B cell (primary cell): ENCODE results near the gene TNRC6B. TPM values are rescaled to one million over a fixed set of nuclear protein-coding genes. Genes with fewer than 3 reads are reported as not detected.

Source experiments
- ATAC-seq: fragments of 200-7000 bp; cut with Tn5 transposase; one replicate; pipeline ENCODE4 v1.10.0; 2021; ENCODE audit warnings: low read depth, mild to moderate bottlenecking, moderate number of reproducible peaks, moderate library complexity
- CTCF ChIA-PET: fragments of 350-600 bp; sonication (Branson Sonifier 250); formaldehyde crosslinking; loops from one replicate; lab custom pipeline; 2021; ENCODE audit warnings: antibody characterized with exemption, inconsistent platforms; lab: Charles Lee
- POLR2A ChIA-PET: fragments of 350-600 bp; sonication (Branson Sonifier 250); formaldehyde crosslinking; loops from one replicate; lab custom pipeline; 2021; ENCODE audit warnings: antibody characterized with exemption; lab: Charles Lee
- DNase-seq: peaks from one replicate; pipeline ENCODE4 v3.0.0; 2013
- H2AFZ ChIP-seq: 2 replicates; pipeline ENCODE4 v1.6.1; 2012; ENCODE audit warnings: mild to moderate bottlenecking, low read depth, low read length; ENCODE audit not compliant: insufficient read depth, poor library complexity, severe bottlenecking
- H3K27ac ChIP-seq, 2 donors: 1 replicate in 1 of 2; 2 replicates in 1 of 2; pipeline ENCODE4 v1.5.1; 2012 to 2013; ENCODE audit warnings: low read length in 2 of 2, mild to moderate bottlenecking in 2 of 2, moderate library complexity in 1 of 2
- H3K27me3 ChIP-seq, 4 experiments: fragments of 200-600 bp in 1 of 4; sonication (generic) in 1 of 4; replicated peaks in 1 of 4; 1 replicate in 2 of 4; 2 replicates in 2 of 4; pipeline versions ENCODE4 v1.6.1 to v1.7.0; 2013 to 2016; ENCODE audit warnings: low read length in 3 of 4, mild to moderate bottlenecking in 2 of 4, mixed read lengths in 1 of 4, moderate library complexity in 1 of 4; ENCODE audit not compliant: insufficient read depth in 4 of 4, control insufficient read depth in 3 of 4; ENCODE audit errors: control extremely low read depth in 1 of 4
- H3K36me3 ChIP-seq, 2 experiments: replicated peaks in 1 of 2; 1 replicate in 1 of 2; 2 replicates in 1 of 2; pipeline versions ENCODE4 v1.6.1 to v1.7.1; 2013; ENCODE audit warnings: low read length in 1 of 2; ENCODE audit not compliant: insufficient read depth in 2 of 2, control insufficient read depth in 1 of 2; ENCODE audit errors: control extremely low read depth in 1 of 2, extremely low read depth in 1 of 2
- H3K4me1 ChIP-seq, 2 donors: fragments of 200-600 bp in 1 of 2; sonication (generic) in 1 of 2; 1 replicate in 1 of 2; 2 replicates in 1 of 2; pipeline versions ENCODE4 v1.5.1 to v1.6.1; 2013 to 2017; ENCODE audit warnings: low read length in 2 of 2; ENCODE audit not compliant: control insufficient read depth in 2 of 2, insufficient read depth in 2 of 2
- H3K4me2 ChIP-seq: replicated peaks from 2 replicates; pipeline ENCODE3; 2012; ENCODE audit warnings: mild to moderate bottlenecking, low read depth, low read length; ENCODE audit not compliant: poor library complexity, severe bottlenecking
- H3K4me3 ChIP-seq, 5 experiments: fragments of 200-600 bp in 1 of 5; sonication (generic) in 1 of 5; 1 replicate in 3 of 5; 2 replicates in 2 of 5; pipeline versions ENCODE4 v1.5.1 to v1.7.0; 2011 to 2016; ENCODE audit warnings: low read length in 4 of 5, mild to moderate bottlenecking in 4 of 5, low read depth in 2 of 5, control low read depth in 1 of 5, moderate library complexity in 1 of 5; ENCODE audit not compliant: insufficient read depth in 1 of 5; ENCODE audit errors: control extremely low read depth in 1 of 5, extremely low read depth in 1 of 5
- H3K79me2 ChIP-seq: fragments of 200-600 bp; sonication (generic); one replicate; pipeline ENCODE4 v1.6.0; 2016; ENCODE audit warnings: low read length; ENCODE audit not compliant: control insufficient read depth, insufficient read depth
- H3K9ac ChIP-seq: fragments of 200-600 bp; sonication (generic); 2 replicates; pipeline ENCODE4 v1.6.1; 2017; ENCODE audit warnings: mild to moderate bottlenecking, low read length, moderate library complexity
- H3K9me3 ChIP-seq, 3 donors: one replicate each; pipeline versions ENCODE4 v1.6.1 to v1.7.1; 2013; ENCODE audit warnings: low read length in 2 of 3; ENCODE audit not compliant: control insufficient read depth in 2 of 3, insufficient read depth in 1 of 3; ENCODE audit errors: control extremely low read depth in 1 of 3
- H4K20me1 ChIP-seq: 2 replicates; pipeline ENCODE4 v1.6.0; 2012; ENCODE audit warnings: mild to moderate bottlenecking, low read length; ENCODE audit not compliant: insufficient read depth, control insufficient read depth, poor library complexity, severe bottlenecking
- H3K27ac Mint-ChIP-seq: one replicate; pipeline ENCODE4 v1.8.0; 2021; ENCODE audit warnings: mixed read lengths
- H3K27me3 Mint-ChIP-seq: one replicate; pipeline ENCODE4 v1.8.0; 2021; ENCODE audit warnings: mixed read lengths
- H3K4me1 Mint-ChIP-seq: one replicate; pipeline ENCODE4 v1.8.0; 2021; ENCODE audit warnings: mixed read lengths
- H3K4me3 Mint-ChIP-seq: one replicate; pipeline ENCODE4 v1.8.0; 2021; ENCODE audit warnings: mixed read lengths
- H3K9me3 Mint-ChIP-seq: one replicate; pipeline ENCODE4 v1.8.0; 2022; ENCODE audit warnings: mixed read lengths; ENCODE audit not compliant: insufficient read depth
- CTCF ChIP-seq: fragments of 200-600 bp; IDR thresholded peaks from one replicate; pipeline ENCODE4 v1.8.0; 2022; ENCODE audit warnings: antibody characterized with exemption, mild to moderate bottlenecking
- EZH2 ChIP-seq: IDR thresholded peaks from 2 replicates; pipeline ENCODE4 v1.6.1; 2012; ENCODE audit warnings: borderline replicate concordance, low read depth, mild to moderate bottlenecking, moderate library complexity, low read length; ENCODE audit not compliant: insufficient read depth, poor library complexity, severe bottlenecking
- WGBS: methylation state at CpG from one replicate; pipeline ENCODE4 v1.1.5; 2013; ENCODE audit warnings: missing lambda C conversion rate; ENCODE audit not compliant: insufficient coverage; 5-methylcytosine and 5-hydroxymethylcytosine counted together
- intact Hi-C: fragments of 100-400 bp; cut with micrococcal nuclease; formaldehyde crosslinking; loops from one replicate; pipeline ENCODE4 v1.10.0; 2022
- polyA plus RNA-seq: library from polyadenylated mRNA; depleted of rRNA; stranded (reverse); fragments of >200 nt; gene quantifications from 2 replicates; pipeline ENCODE4 v1.2.3, GENCODE V29; 2012
- total RNA-seq, 2 donors: library from RNA; stranded (reverse); fragments of 120-200 nt in 1 of 2; gene quantifications; 1 replicate in 1 of 2; 2 replicates in 1 of 2; pipeline versions ENCODE4 v1.2.3 to v1.2.4, GENCODE V29; 2013 to 2022

Gene TNRC6B
- total and polyA plus RNA-seq, 2 donors (not counting 1 experiment from before 2014, with no cell fraction given): 28.8 to 210 TPM

- Histone ChIP-seq H3K27me3 (no peaks in the 10 kb centered on the region), H3K4me3 (no peak overlapping the region), H3K36me3 (peaks cover 10 to 66% of the 10 kb centered on the region in 2 experiments), H3K27ac (peak overlapping the region in 1 of 2 donors; percentile 9), H2AFZ (no peak overlapping the region), H3K79me2 (peaks cover 37% of the 10 kb centered on the region), H4K20me1 (peaks cover 28% of the 10 kb centered on the region), H3K9me3 (no peaks in the 10 kb centered on the region), H3K4me2 (no peak overlapping the region), H3K4me1 (peaks cover 6% of the 10 kb centered on the region in 2 donors), H3K9ac (no peak overlapping the region)
- CTCF ChIA-PET: interaction anchor here (0.6 kb wide), 1 partner anchor 775 kb away, joined by 3 read pairs; no protein-coding TSS in a partner anchor
- DNase-seq (no peak), ATAC-seq (no peak)
- H3K27ac Mint-ChIP-seq: no peak overlapping the region
- TF ChIP-seq EZH2 (no peak), CTCF (no peak)
- no CpG with 5 or more reads among the region's 3 CpGs for WGBS
- H3K4me3 Mint-ChIP-seq: no peak overlapping the region
- peaks cover 7% of the 10 kb centered on the region for H3K4me1 Mint-ChIP-seq
- POLR2A ChIA-PET: no interaction called here
- H3K9me3 Mint-ChIP-seq: no peaks in the 10 kb centered on the region
- intact Hi-C loops: no loop called here
- H3K27me3 Mint-ChIP-seq: no peaks in the 10 kb centered on the region
Measured at GRCh38 chr22:40271440-40271839, 93.7 kb downstream of the TNRC6B start.

DNA sequence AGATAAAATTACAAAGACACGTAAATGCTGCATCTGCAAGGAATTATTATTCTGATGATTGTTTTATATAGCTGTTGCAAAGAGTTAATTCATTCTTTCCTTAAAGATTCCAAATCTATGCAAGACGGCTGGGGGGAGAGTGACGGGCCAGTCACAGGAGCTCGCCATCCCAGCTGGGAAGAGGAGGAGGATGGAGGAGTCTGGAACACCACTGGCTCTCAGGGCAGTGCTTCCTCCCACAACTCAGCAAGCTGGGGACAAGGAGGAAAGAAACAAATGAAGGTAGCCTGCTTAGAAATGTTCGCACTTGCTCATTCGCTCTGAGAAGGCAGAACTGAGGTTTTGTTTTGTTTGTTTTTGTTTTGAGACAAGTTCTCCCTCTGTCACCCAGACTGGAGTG, 95.6 kb downstream of the TNRC6B start:
- peaks cover 7 to 9% of the 10 kb centered on the region in 2 donors for H3K4me1 ChIP-seq
- no peaks in the 10 kb centered on the region for H3K27me3 ChIP-seq
- no peak overlapping the region for H2AFZ ChIP-seq
- no peak overlapping the region for H3K4me3 ChIP-seq
- no peak for ATAC-seq
- intact Hi-C loops: no loop called here
- no peak overlapping the region for H3K9ac ChIP-seq
- H3K4me2 ChIP-seq: no peak overlapping the region
- H3K36me3 ChIP-seq: peaks cover 5 to 64% of the 10 kb centered on the region in 2 experiments
- Mint-ChIP-seq H3K4me3 (no peak overlapping the region), H3K4me1 (peaks cover 11% of the 10 kb centered on the region), H3K27ac (no peak overlapping the region), H3K27me3 (no peaks in the 10 kb centered on the region), H3K9me3 (no peaks in the 10 kb centered on the region)
- no peaks in the 10 kb centered on the region for H3K9me3 ChIP-seq
- ChIA-PET CTCF (no interaction called here), POLR2A (no interaction called here)
- DNase-seq: no peak
- no peak overlapping the region for H3K27ac ChIP-seq
- peaks cover 32% of the 10 kb centered on the region for H3K79me2 ChIP-seq
- WGBS: 100% methylated on average over 1 of the region's 6 CpGs
- TF ChIP-seq CTCF: no peak
- no peak for TF ChIP-seq EZH2
- peaks cover 20% of the 10 kb centered on the region for H4K20me1 ChIP-seq
